HG02885 (cell line): ENCODE data around the gene CAMK1G.

Experiments used
- ATAC-seq: cut with Tn5 transposase; IDR thresholded peaks from one replicate; pipeline ENCODE4 v1.9.1; 2021; ENCODE audit warnings: mild to moderate bottlenecking; ENCODE audit not compliant: unreplicated experiment, poor library complexity

Gene CAMK1G

DNA sequence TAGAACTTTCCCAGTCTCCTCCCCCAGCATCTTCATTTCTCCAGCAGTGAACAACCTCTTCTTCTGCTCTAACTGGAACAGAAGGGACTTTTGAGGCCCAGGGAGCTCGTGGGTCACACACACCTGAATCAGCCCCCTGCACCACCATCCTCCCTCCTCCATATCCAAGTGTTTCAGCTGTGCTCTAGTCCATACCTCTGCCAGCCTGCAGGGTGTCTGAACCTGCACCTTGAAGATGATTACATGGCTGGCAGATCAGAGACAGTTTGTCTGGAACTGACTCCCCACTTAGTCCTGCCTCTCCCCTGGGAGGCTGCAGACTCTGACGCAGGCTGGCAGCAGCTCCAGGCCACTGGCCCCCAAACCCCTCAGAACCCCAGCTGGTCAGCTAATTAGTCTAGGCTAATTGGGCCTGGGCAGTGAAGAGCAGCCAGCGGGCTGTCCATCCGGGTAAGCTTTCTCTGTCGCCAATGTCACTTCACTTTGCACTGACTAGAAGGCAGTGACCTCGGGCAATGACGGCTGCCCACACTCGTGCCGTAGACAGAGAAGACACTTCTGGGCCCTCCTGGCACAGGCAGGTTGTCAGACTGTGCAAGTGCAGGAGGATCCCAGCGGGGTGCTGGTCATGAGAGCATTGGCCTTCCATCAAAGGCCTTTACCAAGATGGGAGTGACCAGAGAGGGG is 12.2 kb downstream of the CAMK1G start:
- no peak for ATAC-seq

DNA sequence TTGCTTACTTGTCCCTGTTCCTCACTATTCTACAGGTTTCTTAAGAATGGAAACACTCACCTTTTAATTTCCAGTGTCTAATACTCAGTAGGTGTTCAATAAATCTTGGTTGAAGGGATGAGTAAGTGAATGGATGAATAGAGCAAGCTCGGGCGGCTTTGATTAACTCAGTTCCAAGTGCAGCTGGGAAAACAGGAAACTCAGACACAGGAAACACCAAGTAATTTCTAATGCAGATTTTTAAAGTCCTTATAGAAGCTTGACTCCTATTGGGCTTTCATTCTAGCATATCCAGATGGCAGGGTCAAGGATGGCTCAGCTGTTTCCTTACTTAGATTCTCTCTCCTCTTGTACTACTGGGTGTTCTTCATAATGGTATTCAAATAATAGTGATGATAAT is 14.0 kb downstream of the CAMK1G start:
- ATAC-seq, result no peak

GRCh38 chr1:209598227-209598626 is 14.7 kb downstream of the CAMK1G start:
- ATAC-seq, result no peak

- no peak for ATAC-seq
Observed at GRCh38 chr1:209600541-209600940, 17.0 kb downstream of the CAMK1G start.

DNA sequence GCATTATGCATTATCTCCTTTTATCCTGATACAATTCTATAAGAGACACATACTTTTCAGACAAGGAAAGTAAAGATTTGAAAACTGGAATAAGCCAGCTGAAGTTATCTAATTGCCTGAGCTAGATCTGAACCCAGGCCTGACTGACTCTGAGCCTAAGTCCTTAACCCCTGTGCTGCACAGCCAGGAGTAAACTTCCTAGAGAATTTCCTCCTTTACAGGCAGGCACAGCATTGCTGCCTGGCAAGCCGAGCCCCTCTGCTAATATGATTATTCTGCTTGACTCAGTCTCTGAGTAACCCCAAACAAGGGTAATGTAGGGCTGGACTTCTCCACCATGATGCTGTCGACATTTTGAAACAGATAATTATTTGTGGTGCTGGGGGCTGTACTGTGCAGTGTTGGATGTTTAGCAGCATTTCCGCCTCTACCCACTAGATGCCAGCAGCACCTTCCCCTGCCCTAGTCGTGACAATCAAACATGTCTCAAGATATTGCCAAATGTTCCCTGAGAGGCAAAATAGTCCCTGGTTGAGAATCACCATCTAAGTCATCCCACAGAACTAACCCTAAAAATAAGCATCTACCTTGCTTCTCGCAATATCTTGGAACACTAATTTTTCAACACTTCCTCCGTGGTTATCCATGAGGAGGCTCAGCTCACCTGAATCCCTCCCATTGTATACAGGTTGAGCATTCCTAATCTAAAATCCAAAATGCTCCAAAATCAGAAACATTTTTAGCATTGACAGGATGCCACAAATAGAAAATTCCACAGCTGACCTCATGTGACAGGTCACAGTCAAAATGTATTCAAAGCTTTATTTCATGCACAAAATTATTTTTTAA is 18.5 kb downstream of the CAMK1G start:
- ATAC-seq, result peak; percentile 56

GRCh38 chr1:209603877-209604276 is 20.4 kb downstream of the CAMK1G start:
- ATAC-seq, result no peak

DNA sequence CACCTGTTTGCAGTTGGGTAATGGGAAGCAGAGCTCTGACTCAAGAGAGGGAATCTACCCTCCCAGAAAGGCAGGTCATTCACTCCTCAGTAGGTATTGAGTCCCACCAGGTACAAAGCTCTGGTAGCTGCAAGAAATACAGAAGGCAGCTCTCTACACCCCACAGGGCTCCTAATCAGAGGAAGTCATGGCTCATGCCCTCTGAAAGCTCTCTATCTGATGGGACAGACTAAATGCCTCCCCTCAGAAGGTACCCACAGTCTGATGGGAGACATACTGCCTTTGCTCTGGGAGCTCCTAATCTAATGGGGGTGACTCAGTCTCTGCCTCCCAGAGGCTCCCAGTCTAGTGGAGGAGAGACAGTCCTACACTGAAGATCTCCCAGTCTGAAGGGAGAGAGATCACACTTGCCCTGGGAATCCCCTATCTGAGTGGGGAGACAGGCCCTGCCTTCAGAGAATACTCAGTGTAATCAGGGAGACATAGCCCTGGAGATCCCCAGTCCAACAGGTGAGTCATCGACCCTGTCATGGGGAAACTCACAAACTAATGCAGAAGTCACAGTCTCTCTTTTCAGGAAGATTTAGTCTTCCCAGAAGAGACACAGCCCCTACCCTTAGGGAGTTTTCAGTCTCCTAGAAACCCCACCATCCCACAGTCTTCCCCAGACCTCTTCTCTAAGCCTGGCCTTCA is 23.7 kb downstream of the CAMK1G start:
- ATAC-seq, result peak; percentile 82

DNA sequence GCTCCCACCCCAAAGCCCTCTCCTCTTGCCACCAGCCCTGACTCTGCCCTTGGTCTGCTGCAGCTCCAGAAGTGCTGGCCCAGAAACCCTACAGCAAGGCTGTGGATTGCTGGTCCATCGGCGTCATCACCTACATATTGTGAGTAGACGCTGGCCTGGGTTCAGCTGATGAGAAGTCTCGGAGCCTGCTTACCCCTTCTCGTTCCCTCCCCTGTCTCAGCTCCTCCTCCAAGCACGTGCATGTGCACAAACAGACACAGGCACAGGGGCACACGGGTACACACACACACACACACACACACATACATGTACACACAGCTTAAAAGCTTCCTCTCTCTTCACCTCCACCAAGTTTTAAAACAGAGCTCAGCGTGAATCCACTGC is 24.3 kb downstream of the CAMK1G start:
- peak; percentile 25 for ATAC-seq

GRCh38 chr1:209609041-209609790 is 25.7 kb downstream of the CAMK1G start:
- ATAC-seq, result no peak

- ATAC-seq, result no peak
Observed at GRCh38 chr1:209609791-209610630, 26.5 kb downstream of the CAMK1G start.

- ATAC-seq, result no peak
Observed at GRCh38 chr1:209610631-209610905, 27.1 kb downstream of the CAMK1G start.

- peak; percentile 41 for ATAC-seq
Observed at GRCh38 chr1:209611771-209612570, 28.5 kb downstream of the CAMK1G start.

- no peak for ATAC-seq
Observed at GRCh38 chr1:209612646-209613399, 29.3 kb downstream of the CAMK1G start.

- no peak for ATAC-seq
Observed at GRCh38 chr1:209613400-209614150, 30.1 kb downstream of the CAMK1G start.

DNA sequence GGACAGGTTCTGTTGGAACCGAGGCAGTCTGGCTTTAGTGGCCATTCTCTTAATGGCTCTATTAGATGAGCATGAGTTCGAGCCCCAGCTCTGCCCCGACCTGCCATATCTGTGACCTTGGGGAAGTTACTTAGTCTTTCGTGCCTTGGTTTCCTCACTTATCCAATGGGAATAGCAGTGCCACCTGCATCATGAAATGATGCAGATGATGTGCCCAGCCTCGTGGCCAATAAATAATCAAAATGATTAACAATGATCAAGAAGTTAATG is 30.6 kb downstream of the CAMK1G start:
- ATAC-seq, result no peak

DNA sequence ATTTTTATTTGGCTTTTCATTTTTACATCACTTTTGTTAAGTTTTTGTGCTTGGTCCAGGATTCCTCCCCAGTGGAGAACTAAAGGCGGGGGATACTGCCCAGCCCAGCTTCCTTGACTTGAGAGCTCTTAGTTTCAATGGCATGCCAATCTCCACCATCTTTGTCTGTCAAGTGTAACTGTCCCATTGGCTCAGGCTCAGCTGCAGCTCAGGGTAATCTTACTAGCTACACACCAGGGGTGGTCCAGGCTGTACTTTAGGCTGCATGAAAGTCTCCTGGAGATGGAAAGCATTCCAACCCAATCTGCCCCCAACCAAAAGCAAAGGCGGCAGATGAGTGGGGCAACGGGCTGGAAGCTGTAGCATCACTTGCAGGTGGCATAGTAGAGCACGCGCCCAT is 31.4 kb downstream of the CAMK1G start:
- ATAC-seq, result no peak

DNA sequence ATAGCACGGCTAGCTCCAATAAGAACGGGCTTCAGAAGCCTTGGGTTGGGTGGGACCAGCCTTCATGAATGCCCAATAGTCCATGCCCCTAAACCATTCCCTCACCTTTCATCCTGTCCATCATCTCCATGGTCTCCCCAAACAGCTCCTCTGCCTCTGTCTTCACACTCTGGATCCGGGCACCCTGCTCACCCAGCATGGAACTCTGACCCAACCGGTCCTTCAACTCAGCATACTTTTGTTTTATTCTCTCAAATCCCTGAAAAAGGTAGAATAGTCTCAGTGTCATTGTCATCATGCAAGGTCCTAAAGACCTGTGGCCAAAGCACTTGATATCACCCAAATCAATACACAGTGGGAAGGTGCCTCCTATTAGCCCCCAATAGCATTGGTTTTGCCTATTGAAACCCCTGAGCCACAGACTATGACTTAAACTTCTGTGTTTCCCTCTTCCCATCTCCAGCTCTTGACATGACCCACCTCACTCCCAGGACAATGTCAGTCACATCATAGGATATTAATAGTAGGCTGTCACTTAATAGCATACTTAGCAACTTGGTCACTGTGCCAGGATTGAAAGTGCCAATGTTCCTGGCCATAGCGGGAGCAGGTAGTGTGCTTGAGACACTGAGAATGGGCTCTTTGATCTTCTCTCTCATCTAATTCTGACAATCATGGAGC is 33.0 kb downstream of the CAMK1G start:
- ATAC-seq, result no peak
